ENCODE results near the gene PLAC8L1. TPM values are rescaled to one million over a fixed set of nuclear protein-coding genes. Genes with fewer than 3 reads are reported as not detected.
A peak's percentile ranks its signal among the peaks of the same experiment; 100 is the strongest.

PLAC8L1 gene
- total and polyA plus RNA-seq, 2 experiments from 2014 or later, result 1.1 TPM; not detected in 1

- no peak overlapping the region for H3K27ac ChIP-seq
- TF ChIP-seq CTCF (IDR thresholded peaks at IDR 0.05; ENCODE audit: low read depth, low read length), result no peak
- DNase-seq (ENCODE audit: low read depth in 1 of 2, low spot score in 1 of 2), result no peak
Observed at GRCh38 chr5:146091881-146092280, 13.5 kb downstream of the PLAC8L1 start.

GRCh38 chr5:146089287-146089686 is 16.1 kb downstream of the PLAC8L1 start:
- no peak overlapping the region for H3K4me3 ChIP-seq
- no peaks in the 10 kb centered on the region for H3K27me3 ChIP-seq
- DNase-seq (ENCODE audit: low read depth in 1 of 2, low spot score in 1 of 2), result no peak
- no peak overlapping the region for H3K27ac ChIP-seq
- TF ChIP-seq CTCF (IDR thresholded peaks at IDR 0.05; ENCODE audit: low read depth, low read length), result no peak
- no peaks in the 10 kb centered on the region for H3K9me3 ChIP-seq (ENCODE audit: low read depth)
- H3K4me1 ChIP-seq (ENCODE audit: low read depth), result no peaks in the 10 kb centered on the region
- H3K36me3 ChIP-seq, result no peaks in the 10 kb centered on the region

More at GRCh38 chr5:146091881-146092280, 13.5 kb downstream of the PLAC8L1 start:
- H3K9me3 ChIP-seq (ENCODE audit: low read depth), result no peaks in the 10 kb centered on the region
- H3K36me3 ChIP-seq, result no peaks in the 10 kb centered on the region
- H3K4me3 ChIP-seq, result no peak overlapping the region
- no peaks in the 10 kb centered on the region for H3K27me3 ChIP-seq
- peaks cover 4% of the 10 kb centered on the region for H3K4me1 ChIP-seq (ENCODE audit: low read depth)

GRCh38 chr5:146088098-146088497 is 17.3 kb downstream of the PLAC8L1 start:
- H3K36me3 ChIP-seq, result no peaks in the 10 kb centered on the region
- H3K4me3 ChIP-seq, result no peak overlapping the region
- no peak overlapping the region for H3K27ac ChIP-seq
- no peaks in the 10 kb centered on the region for H3K9me3 ChIP-seq (ENCODE audit: low read depth)
- no peaks in the 10 kb centered on the region for H3K27me3 ChIP-seq
- no peak for TF ChIP-seq CTCF (IDR thresholded peaks at IDR 0.05; ENCODE audit: low read depth, low read length)
- no peaks in the 10 kb centered on the region for H3K4me1 ChIP-seq (ENCODE audit: low read depth)
- DNase-seq (ENCODE audit: low read depth in 1 of 2, low spot score in 1 of 2), result no peak

GRCh38 chr5:146084376-146084775 is 21.0 kb downstream of the PLAC8L1 start:
- H3K4me3 ChIP-seq, result no peak overlapping the region
- no peaks in the 10 kb centered on the region for H3K4me1 ChIP-seq (ENCODE audit: low read depth)
- no peak overlapping the region for H3K27ac ChIP-seq
- no peaks in the 10 kb centered on the region for H3K9me3 ChIP-seq (ENCODE audit: low read depth)
- H3K27me3 ChIP-seq, result no peaks in the 10 kb centered on the region
- no peaks in the 10 kb centered on the region for H3K36me3 ChIP-seq
- no peak for DNase-seq (ENCODE audit: low read depth in 1 of 2, low spot score in 1 of 2)
- no peak for TF ChIP-seq CTCF (IDR thresholded peaks at IDR 0.05; ENCODE audit: low read depth, low read length)

- Histone ChIP-seq H3K4me3 (no peak overlapping the region), H3K27me3 (no peaks in the 10 kb centered on the region), H3K36me3 (no peaks in the 10 kb centered on the region), H3K9me3 (ENCODE audit: low read depth) (no peaks in the 10 kb centered on the region), H3K4me1 (ENCODE audit: low read depth) (no peaks in the 10 kb centered on the region), H3K27ac (no peak overlapping the region)
- DNase-seq (ENCODE audit: low read depth in 1 of 2, low spot score in 1 of 2), result no peak
- TF ChIP-seq CTCF (IDR thresholded peaks at IDR 0.05; ENCODE audit: low read depth, low read length), result no peak
Observed at GRCh38 chr5:146082798-146083197, 22.6 kb downstream of the PLAC8L1 start.

GRCh38 chr5:146081556-146081955 is 23.8 kb downstream of the PLAC8L1 start:
- Histone ChIP-seq H3K9me3 (ENCODE audit: low read depth) (no peaks in the 10 kb centered on the region), H3K36me3 (no peaks in the 10 kb centered on the region), H3K27me3 (no peaks in the 10 kb centered on the region), H3K27ac (no peak overlapping the region), H3K4me1 (ENCODE audit: low read depth) (peaks cover 5% of the 10 kb centered on the region), H3K4me3 (no peak overlapping the region)
- DNase-seq (ENCODE audit: low read depth in 1 of 2, low spot score in 1 of 2), result peak in 1 of 2 donors; percentile 23
- TF ChIP-seq CTCF (IDR thresholded peaks at IDR 0.05; ENCODE audit: low read depth, low read length), result no peak

Data from cardiac muscle cell (in vitro differentiated cells and primary cell).